ENCODE measurements around the gene SPEN. TPM values are rescaled to one million over a fixed set of nuclear protein-coding genes. Genes with fewer than 3 reads are reported as not detected.

Gene SPEN
- total RNA-seq, 1 donor from 2014 or later: 35.0 TPM

DNA sequence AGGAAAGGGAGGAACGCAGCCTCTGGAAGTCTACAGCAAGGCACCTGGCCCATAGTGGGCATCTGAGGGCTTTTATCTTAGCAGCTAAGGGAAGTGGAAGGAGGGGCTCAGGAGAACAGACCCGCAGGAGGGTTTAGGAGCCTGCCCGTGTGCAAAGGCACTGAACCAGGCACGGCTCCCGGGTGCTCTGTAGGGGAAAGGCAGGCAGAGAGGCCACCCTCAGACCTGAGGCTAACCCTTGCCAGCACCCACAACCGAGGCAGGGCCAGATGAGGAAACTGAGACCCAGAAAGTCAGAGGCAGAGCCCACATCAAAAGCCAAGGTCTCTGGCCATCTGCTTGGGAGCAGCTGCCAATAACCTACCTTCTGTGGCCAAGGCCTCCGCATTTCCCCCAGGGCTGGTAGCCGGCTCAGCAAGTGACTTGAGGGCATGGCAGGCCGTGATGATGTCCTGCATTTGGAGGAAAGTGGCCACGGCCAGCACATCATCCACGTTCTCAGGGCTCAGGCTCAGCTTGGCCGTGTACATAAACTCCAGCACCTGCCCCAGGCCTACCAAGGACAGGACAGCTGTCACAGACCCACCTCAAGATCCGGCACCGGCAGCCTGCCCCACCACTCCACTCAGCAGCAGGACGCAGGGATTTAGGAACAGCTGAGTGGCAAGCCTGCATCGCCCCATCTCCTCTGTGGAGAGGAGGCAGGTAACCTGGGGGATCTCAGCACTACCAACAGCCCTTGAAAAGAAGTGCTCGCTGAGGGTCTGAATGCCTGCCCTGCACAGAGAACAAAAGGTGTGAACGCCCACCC lies 99.3 kb downstream of the SPEN start:
- Histone ChIP-seq H3K27me3 (ENCODE audit: insufficient read depth, low read length) (no peaks in the 10 kb centered on the region), H3K9me3 (ENCODE audit: insufficient read depth, low read depth, low read length) (no peaks in the 10 kb centered on the region), H4K20me1 (ENCODE audit: insufficient read depth, low read length) (peaks cover 46% of the 10 kb centered on the region), H3K27ac (ENCODE audit: low read depth, low read length) (no peak overlapping the region), H3K4me2 (ENCODE audit: low read length) (no peak overlapping the region), H3K9ac (ENCODE audit: low read length) (no peak overlapping the region), H3K4me3 (ENCODE audit: insufficient read depth, low read depth, low read length) (no peak overlapping the region), H3K79me2 (ENCODE audit: insufficient read depth, low read length) (peaks cover 56% of the 10 kb centered on the region), H2AFZ (ENCODE audit: low read depth, low read length) (no peak overlapping the region), H3K4me1 (ENCODE audit: insufficient read depth, low read length) (peaks cover 41% of the 10 kb centered on the region), H3K36me3 (ENCODE audit: insufficient read depth, low read length) (peaks cover 13% of the 10 kb centered on the region)
- Mint-ChIP-seq H3K36me3 (ENCODE audit: low read depth, unreplicated experiment) (peaks cover 11% of the 10 kb centered on the region), H3K27ac (ENCODE audit: unreplicated experiment) (no peak overlapping the region), H3K4me3 (ENCODE audit: unreplicated experiment) (no peak overlapping the region), H3K4me1 (ENCODE audit: low read depth, unreplicated experiment) (peaks cover 34% of the 10 kb centered on the region), H3K27me3 (ENCODE audit: low read depth, unreplicated experiment) (no peaks in the 10 kb centered on the region), H3K9me3 (ENCODE audit: unreplicated experiment) (no peaks in the 10 kb centered on the region)
- FAIRE-seq: no peak
- no peak for TF ChIP-seq EZH2 (IDR thresholded peaks at IDR 0.05; ENCODE audit: insufficient read depth, low read length)
- TF ChIP-seq, protein P1, sequence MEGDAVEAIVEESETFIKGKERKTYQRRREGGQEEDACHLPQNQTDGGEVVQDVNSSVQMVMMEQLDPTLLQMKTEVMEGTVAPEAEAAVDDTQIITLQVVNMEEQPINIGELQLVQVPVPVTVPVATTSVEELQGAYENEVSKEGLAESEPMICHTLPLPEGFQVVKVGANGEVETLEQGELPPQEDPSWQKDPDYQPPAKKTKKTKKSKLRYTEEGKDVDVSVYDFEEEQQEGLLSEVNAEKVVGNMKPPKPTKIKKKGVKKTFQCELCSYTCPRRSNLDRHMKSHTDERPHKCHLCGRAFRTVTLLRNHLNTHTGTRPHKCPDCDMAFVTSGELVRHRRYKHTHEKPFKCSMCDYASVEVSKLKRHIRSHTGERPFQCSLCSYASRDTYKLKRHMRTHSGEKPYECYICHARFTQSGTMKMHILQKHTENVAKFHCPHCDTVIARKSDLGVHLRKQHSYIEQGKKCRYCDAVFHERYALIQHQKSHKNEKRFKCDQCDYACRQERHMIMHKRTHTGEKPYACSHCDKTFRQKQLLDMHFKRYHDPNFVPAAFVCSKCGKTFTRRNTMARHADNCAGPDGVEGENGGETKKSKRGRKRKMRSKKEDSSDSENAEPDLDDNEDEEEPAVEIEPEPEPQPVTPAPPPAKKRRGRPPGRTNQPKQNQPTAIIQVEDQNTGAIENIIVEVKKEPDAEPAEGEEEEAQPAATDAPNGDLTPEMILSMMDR (IDR thresholded peaks at IDR 0.05; ENCODE audit: insufficient read depth, low read depth, low read length): no peak
- no peak for DNase-seq (ENCODE audit: low read depth)

GRCh38 chr1:15947382-15948090 lies 100.0 kb downstream of the SPEN start:
- Mint-ChIP-seq H3K4me3 (ENCODE audit: unreplicated experiment) (no peak overlapping the region), H3K4me1 (ENCODE audit: low read depth, unreplicated experiment) (peaks cover 42% of the 10 kb centered on the region), H3K27me3 (ENCODE audit: low read depth, unreplicated experiment) (no peaks in the 10 kb centered on the region), H3K9me3 (ENCODE audit: unreplicated experiment) (no peaks in the 10 kb centered on the region), H3K27ac (ENCODE audit: unreplicated experiment) (no peak overlapping the region), H3K36me3 (ENCODE audit: low read depth, unreplicated experiment) (peaks cover 11% of the 10 kb centered on the region)
- H3K4me1 ChIP-seq (ENCODE audit: insufficient read depth, low read length): peaks cover 48% of the 10 kb centered on the region
- H3K27me3 ChIP-seq (ENCODE audit: insufficient read depth, low read length): no peaks in the 10 kb centered on the region
- H2AFZ ChIP-seq (ENCODE audit: low read depth, low read length): no peak overlapping the region
- H3K9me3 ChIP-seq (ENCODE audit: insufficient read depth, low read depth, low read length): no peaks in the 10 kb centered on the region
- H3K4me2 ChIP-seq (ENCODE audit: low read length): no peak overlapping the region
- TF ChIP-seq, protein P1 (IDR thresholded peaks at IDR 0.05; ENCODE audit: insufficient read depth, low read depth, low read length): no peak
- no peak for TF ChIP-seq EZH2 (IDR thresholded peaks at IDR 0.05; ENCODE audit: insufficient read depth, low read length)
- H3K36me3 ChIP-seq (ENCODE audit: insufficient read depth, low read length): peaks cover 12% of the 10 kb centered on the region
- FAIRE-seq (no peak), DNase-seq (ENCODE audit: low read depth) (no peak)
- H3K27ac ChIP-seq (ENCODE audit: low read depth, low read length): no peak overlapping the region
- peaks cover 56% of the 10 kb centered on the region for H3K79me2 ChIP-seq (ENCODE audit: insufficient read depth, low read length)
- H3K9ac ChIP-seq (ENCODE audit: low read length): no peak overlapping the region
- peaks cover 39% of the 10 kb centered on the region for H4K20me1 ChIP-seq (ENCODE audit: insufficient read depth, low read length)
- no peak overlapping the region for H3K4me3 ChIP-seq (ENCODE audit: insufficient read depth, low read depth, low read length)

All from astrocyte (in vitro differentiated cells and primary cell).